ENCODE results near the gene PGAM2.

DNA sequence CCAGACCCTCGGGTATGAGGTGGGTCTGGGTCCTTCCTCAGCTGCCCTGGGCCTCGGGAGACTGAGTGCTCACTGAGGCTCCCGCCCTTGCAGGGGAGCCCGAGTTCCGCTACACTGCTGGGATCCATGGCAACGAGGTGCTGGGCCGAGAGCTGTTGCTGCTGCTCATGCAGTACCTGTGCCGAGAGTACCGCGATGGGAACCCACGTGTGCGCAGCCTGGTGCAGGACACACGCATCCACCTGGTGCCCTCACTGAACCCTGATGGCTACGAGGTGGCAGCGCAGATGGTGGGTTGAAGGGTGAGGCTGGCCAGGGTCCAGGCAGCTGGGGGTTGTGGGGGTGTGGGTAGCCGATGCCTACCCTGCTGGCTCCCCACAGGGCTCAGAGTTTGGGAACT lies 46.4 kb upstream of the PGAM2 start:
- TF ChIP-seq POLR2AphosphoS5 (IDR thresholded peaks at IDR 0.05) (no peak), POLR2A (IDR thresholded peaks at IDR 0.05) (no peak), EP300 (IDR thresholded peaks at IDR 0.05) (no peak)
- TF ChIP-seq, protein P1, sequence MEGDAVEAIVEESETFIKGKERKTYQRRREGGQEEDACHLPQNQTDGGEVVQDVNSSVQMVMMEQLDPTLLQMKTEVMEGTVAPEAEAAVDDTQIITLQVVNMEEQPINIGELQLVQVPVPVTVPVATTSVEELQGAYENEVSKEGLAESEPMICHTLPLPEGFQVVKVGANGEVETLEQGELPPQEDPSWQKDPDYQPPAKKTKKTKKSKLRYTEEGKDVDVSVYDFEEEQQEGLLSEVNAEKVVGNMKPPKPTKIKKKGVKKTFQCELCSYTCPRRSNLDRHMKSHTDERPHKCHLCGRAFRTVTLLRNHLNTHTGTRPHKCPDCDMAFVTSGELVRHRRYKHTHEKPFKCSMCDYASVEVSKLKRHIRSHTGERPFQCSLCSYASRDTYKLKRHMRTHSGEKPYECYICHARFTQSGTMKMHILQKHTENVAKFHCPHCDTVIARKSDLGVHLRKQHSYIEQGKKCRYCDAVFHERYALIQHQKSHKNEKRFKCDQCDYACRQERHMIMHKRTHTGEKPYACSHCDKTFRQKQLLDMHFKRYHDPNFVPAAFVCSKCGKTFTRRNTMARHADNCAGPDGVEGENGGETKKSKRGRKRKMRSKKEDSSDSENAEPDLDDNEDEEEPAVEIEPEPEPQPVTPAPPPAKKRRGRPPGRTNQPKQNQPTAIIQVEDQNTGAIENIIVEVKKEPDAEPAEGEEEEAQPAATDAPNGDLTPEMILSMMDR (IDR thresholded peaks at IDR 0.05): no peak

Data from gastroesophageal sphincter (tissue), 3 donors.